PC-3 (cell line): Measurements from ENCODE around the gene L3MBTL4. TPM values are rescaled to one million over a fixed set of nuclear protein-coding genes. Genes with fewer than 3 reads are reported as not detected.
"Not testable (repeated sequence)": the region's sequence is repeated elsewhere in the genome, so short reads cannot be mapped to it uniquely, and the experiment has no call there.

ENCODE experiments used
- ATAC-seq: fragments of 200-7000 bp; cut with Tn5 transposase; 2 replicates; pipeline ENCODE4 v1.9.1; 2020; ENCODE audit warnings: mild to moderate bottlenecking, moderate library complexity
- BruUV-seq: library from RNA; stranded (reverse); fragments of 400-500 nt; replicated peaks from 2 replicates; lab custom pipeline; 2021; lab: Mats Ljungman, UMichigan
- CTCF ChIA-PET: fragments of 300-600 bp; sonication (Branson Sonifier 250); formaldehyde crosslinking; loops from one replicate; lab custom pipeline; 2022; ENCODE audit warnings: antibody characterized with exemption; lab: Charles Lee
- POLR2A ChIA-PET: fragments of 300-600 bp; sonication (Branson Sonifier 250); formaldehyde crosslinking; loops from one replicate; lab custom pipeline; 2022; ENCODE audit warnings: antibody characterized with exemption; ENCODE audit not compliant: unreplicated experiment; lab: Charles Lee
- DNase-seq: peaks from one replicate; pipeline ENCODE4 v3.0.0-alpha.2; 2015
- H2AFZ ChIP-seq: fragments of 300-600 bp; sonication (generic); 2 replicates; pipeline ENCODE4 v1.6.0; 2016; ENCODE audit warnings: antibody characterized with exemption, low read length
- H3F3A ChIP-seq: fragments of 300-600 bp; sonication (generic); one replicate; pipeline ENCODE4 v1.6.0; 2017; ENCODE audit warnings: antibody characterized with exemption, low read length, control low read depth, mild to moderate bottlenecking; ENCODE audit not compliant: unreplicated experiment
- H3K27ac ChIP-seq: fragments of 300-600 bp; sonication (generic); 2 replicates; pipeline ENCODE4 v1.5.1; 2016; ENCODE audit warnings: mild to moderate bottlenecking, low read length
- H3K27me3 ChIP-seq: fragments of 300-600 bp; sonication (generic); 2 replicates; pipeline ENCODE4 v1.6.1; 2016; ENCODE audit warnings: low read length, mixed read lengths
- H3K36me3 ChIP-seq: fragments of 300-600 bp; sonication (generic); 2 replicates; pipeline ENCODE4 v1.6.1; 2016; ENCODE audit warnings: low read depth, mixed run types, low read length, mixed read lengths
- H3K4me1 ChIP-seq: fragments of 300-600 bp; sonication (generic); 2 replicates; pipeline ENCODE4 v1.5.1; 2016; ENCODE audit warnings: low read length; ENCODE audit not compliant: insufficient read depth
- H3K4me2 ChIP-seq: fragments of 300-600 bp; sonication (generic); 2 replicates; pipeline ENCODE4 v1.6.0; 2016; ENCODE audit warnings: low read length
- H3K4me3 ChIP-seq: fragments of 300-600 bp; sonication (generic); 2 replicates; pipeline ENCODE4 v1.5.1; 2016; ENCODE audit warnings: mild to moderate bottlenecking, low read length, mixed read lengths
- H3K79me2 ChIP-seq: fragments of 300-600 bp; sonication (generic); 2 replicates; pipeline ENCODE4 v1.6.1; 2017; ENCODE audit warnings: low read length, mixed read lengths
- H3K9ac ChIP-seq: fragments of 300-600 bp; sonication (generic); 2 replicates; pipeline ENCODE4 v1.6.0; 2016; ENCODE audit warnings: mild to moderate bottlenecking, low read length
- H3K9me2 ChIP-seq: fragments of 300-600 bp; sonication (generic); replicated peaks from 2 replicates; pipeline ENCODE4 v1.6.1; 2016; ENCODE audit warnings: mixed run types, low read length, mixed read lengths
- H3K9me3 ChIP-seq: fragments of 300-600 bp; sonication (generic); 2 replicates; pipeline ENCODE4 v1.6.1; 2016; ENCODE audit warnings: low read length, mixed read lengths
- H4K20me1 ChIP-seq: fragments of 300-600 bp; sonication (generic); 2 replicates; pipeline ENCODE4 v1.6.1; 2016; ENCODE audit warnings: low read length, mixed read lengths
- CTCF ChIP-seq: fragments of 300-600 bp; sonication (generic); conservative IDR thresholded peaks from 2 replicates; pipeline ENCODE4 v1.5.1; 2017; ENCODE audit warnings: antibody characterized with exemption, low read depth, mild to moderate bottlenecking, low read length
- EZH2 ChIP-seq: fragments of 300-600 bp; sonication (generic); IDR thresholded peaks from one replicate; pipeline ENCODE4 v1.6.1; 2017; ENCODE audit warnings: antibody characterized with exemption, mild to moderate bottlenecking, low read length; ENCODE audit not compliant: unreplicated experiment
- EZH2phosphoT487 ChIP-seq: fragments of 300-600 bp; sonication (generic); IDR thresholded peaks from 2 replicates; pipeline ENCODE4 v1.6.1; 2018; ENCODE audit warnings: mild to moderate bottlenecking, antibody characterized with exemption, low read length, borderline replicate concordance
- intact Hi-C: fragments of 100-400 bp; cut with micrococcal nuclease; formaldehyde crosslinking; loops from 2 replicates; pipeline ENCODE4 v1.9.0; 2023
- total RNA-seq: library from RNA; depleted of rRNA; stranded (reverse); fragments of >200 nt; gene quantifications from 2 replicates; pipeline ENCODE4 v1.2.3, GENCODE V29; 2014

The L3MBTL4 gene
- total RNA-seq, 1 experiment from 2014 or later, result 0.47 TPM

DNA sequence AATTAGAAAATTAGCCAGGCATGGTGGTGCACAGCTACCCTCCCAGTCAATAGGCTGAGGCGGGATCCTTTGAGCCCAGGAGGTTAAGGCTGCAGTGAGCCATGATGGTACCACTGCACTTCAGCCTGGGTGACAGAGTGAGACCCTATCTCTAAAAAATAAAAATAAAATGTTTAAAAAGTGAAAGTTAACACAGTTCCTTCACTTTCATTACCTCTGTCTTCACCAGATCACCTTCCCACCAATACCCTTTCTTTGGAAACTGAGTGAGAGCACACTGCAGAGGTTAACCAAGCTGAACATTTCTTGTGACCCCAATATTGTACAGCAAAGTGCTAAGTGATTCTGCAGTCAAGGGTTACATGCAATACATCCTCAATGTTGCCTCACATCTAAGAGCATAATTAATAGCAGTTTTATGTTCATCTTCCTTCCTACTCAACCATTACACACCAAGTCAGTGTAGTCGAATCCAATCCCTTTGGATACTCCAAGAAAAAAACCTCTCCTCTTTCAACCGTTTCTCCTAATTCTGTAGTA lies 1.7 kb downstream of the L3MBTL4 start:
- Histone ChIP-seq H3K79me2 (no peaks in the 10 kb centered on the region), H3K9me3 (no peaks in the 10 kb centered on the region), H4K20me1 (no peaks in the 10 kb centered on the region), H3K36me3 (no peaks in the 10 kb centered on the region), H2AFZ (no peak overlapping the region), H3K4me3 (no peak overlapping the region), H3K4me1 (0 out of 2 replicates have a peak, but pooled peaks cover 4% of the 10 kb centered on the region), H3K9me2 (no peaks in the 10 kb centered on the region), H3F3A (no peaks in the 10 kb centered on the region), H3K4me2 (no peak overlapping the region), H3K27ac (no peak overlapping the region), H3K27me3 (peaks cover 9% of the 10 kb centered on the region; the same call in 1 of the 2 replicates), H3K9ac (no peak overlapping the region)
- ATAC-seq, result no peak
- intact Hi-C loops, result loop anchor here (5.0 kb wide), 2 partner anchors 61 to 531 kb away; no protein-coding TSS in a partner anchor
- ChIA-PET POLR2A (no interaction called here), CTCF (no interaction called here)
- BruUV-seq, result no TSS peak
- TF ChIP-seq EZH2phosphoT487 (no peak), EZH2 (no peak), CTCF (no peak)
- no peak for DNase-seq

GRCh38 chr18:6411382-6411781 lies 3.3 kb downstream of the L3MBTL4 start:
- Histone ChIP-seq H3K4me1 (peaks cover 9% of the 10 kb centered on the region; the same call in 1 of the 2 replicates), H3K79me2 (no peaks in the 10 kb centered on the region), H3K27me3 (peaks cover 9% of the 10 kb centered on the region; the same call in 1 of the 2 replicates), H4K20me1 (no peaks in the 10 kb centered on the region), H3K9me2 (no peaks in the 10 kb centered on the region), H3K36me3 (no peaks in the 10 kb centered on the region), H3K9ac (no peak overlapping the region), H3K4me2 (no peak overlapping the region), H3F3A (no peaks in the 10 kb centered on the region), H2AFZ (no peak overlapping the region), H3K27ac (no peak overlapping the region), H3K4me3 (no peak overlapping the region), H3K9me3 (no peaks in the 10 kb centered on the region)
- ChIA-PET POLR2A (no interaction called here), CTCF (no interaction called here)
- TF ChIP-seq CTCF (no peak), EZH2 (no peak), EZH2phosphoT487 (no peak)
- intact Hi-C loops, result loop anchor here (5.0 kb wide), 2 partner anchors 59 to 529 kb away; no protein-coding TSS in a partner anchor
- no TSS peak for BruUV-seq
- DNase-seq (no peak), ATAC-seq (no peak)

GRCh38 chr18:6409933-6410332 lies 4.8 kb downstream of the L3MBTL4 start:
- Histone ChIP-seq H2AFZ (no peak overlapping the region), H3K27ac (no peak overlapping the region), H3K4me2 (no peak overlapping the region), H4K20me1 (no peaks in the 10 kb centered on the region), H3K79me2 (no peaks in the 10 kb centered on the region), H3K36me3 (no peaks in the 10 kb centered on the region), H3K9ac (no peak overlapping the region), H3F3A (no peaks in the 10 kb centered on the region), H3K9me3 (no peaks in the 10 kb centered on the region), H3K9me2 (no peaks in the 10 kb centered on the region), H3K27me3 (peaks cover under 1% of the 10 kb centered on the region; the same call in 1 of the 2 replicates), H3K4me3 (no peak overlapping the region), H3K4me1 (peaks cover 10% of the 10 kb centered on the region; the same call in 1 of the 2 replicates)
- BruUV-seq, result no TSS peak
- CTCF ChIA-PET, result no interaction called here
- TF ChIP-seq CTCF, result no peak
- no peak for TF ChIP-seq EZH2
- no peak for TF ChIP-seq EZH2phosphoT487
- no peak for DNase-seq
- intact Hi-C loops, result loop anchor here (5.0 kb wide), 2 partner anchors 58 to 528 kb away; no protein-coding TSS in a partner anchor
- POLR2A ChIA-PET, result no interaction called here
- no peak for ATAC-seq

DNA sequence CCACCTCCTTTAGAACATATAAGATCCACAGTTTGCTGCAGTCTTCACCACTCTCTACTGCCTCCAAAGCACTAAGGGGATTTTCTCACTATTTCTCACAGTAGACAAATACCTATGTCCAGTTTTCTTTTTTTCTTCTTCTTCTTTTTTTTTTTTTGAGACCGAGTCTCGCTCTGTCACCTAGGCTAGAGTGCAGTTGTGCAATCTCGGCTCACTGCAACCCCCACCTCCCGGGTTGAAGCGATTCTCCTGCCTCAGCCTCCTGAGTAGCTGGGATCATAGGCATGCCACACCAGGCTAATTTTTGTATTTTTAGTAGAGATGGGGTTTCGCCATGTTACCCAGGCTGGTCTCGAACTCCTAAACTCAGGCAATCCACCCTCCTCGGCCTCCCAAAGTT lies 6.2 kb downstream of the L3MBTL4 start:
- H2AFZ ChIP-seq, H3K27ac ChIP-seq, H3K27me3 ChIP-seq, H3K9me2 ChIP-seq, BruUV-seq, intact Hi-C loops, POLR2A ChIA-PET, H3K4me2 ChIP-seq, H3K9me3 ChIP-seq, H3K36me3 ChIP-seq, H4K20me1 ChIP-seq, H3F3A ChIP-seq, ATAC-seq, H3K79me2 ChIP-seq, H3K4me3 ChIP-seq, H3K9ac ChIP-seq, DNase-seq: not testable (repeated sequence)
- peaks cover 10% of the 10 kb centered on the region; the same call in 1 of the 2 replicates for H3K4me1 ChIP-seq
- CTCF ChIA-PET, result interaction anchor here (0.7 kb wide), 1 partner anchor 540 kb away, joined by 5 read pairs; no protein-coding TSS in a partner anchor
